GM21447 (cell line): Measurements from ENCODE around the gene GPATCH2L.

Source experiments
- ATAC-seq: cut with Tn5 transposase; IDR thresholded peaks from one replicate; pipeline ENCODE4 v1.9.1; 2021; ENCODE audit not compliant: unreplicated experiment

GPATCH2L gene

GRCh38 chr14:76195003-76195402 lies 43.3 kb downstream of the GPATCH2L start:
- no peak for ATAC-seq

GRCh38 chr14:76196980-76197695 lies 45.4 kb downstream of the GPATCH2L start:
- ATAC-seq: no peak

- no peak for ATAC-seq
Measured at GRCh38 chr14:76201162-76201561, 49.4 kb downstream of the GPATCH2L start.

- ATAC-seq: peak; percentile 55
Measured at GRCh38 chr14:76203086-76204001, 51.6 kb downstream of the GPATCH2L start.

GRCh38 chr14:76204461-76205230 lies 52.9 kb downstream of the GPATCH2L start:
- no peak for ATAC-seq

- no peak for ATAC-seq
Measured at GRCh38 chr14:76205708-76206107, 54.0 kb downstream of the GPATCH2L start.

GRCh38 chr14:76208340-76208739 lies 56.6 kb downstream of the GPATCH2L start:
- ATAC-seq: no peak

GRCh38 chr14:76212242-76212641 lies 60.5 kb downstream of the GPATCH2L start:
- ATAC-seq: no peak

- no peak for ATAC-seq
Measured at GRCh38 chr14:76217179-76217578, 65.5 kb downstream of the GPATCH2L start.

- no peak for ATAC-seq
Measured at GRCh38 chr14:76218662-76219061, 66.9 kb downstream of the GPATCH2L start.

GRCh38 chr14:76219873-76220272 lies 68.2 kb downstream of the GPATCH2L start:
- ATAC-seq: no peak

GRCh38 chr14:76227450-76228050 lies 75.8 kb downstream of the GPATCH2L start:
- ATAC-seq: no peak

- ATAC-seq: no peak
Measured at GRCh38 chr14:76228138-76228537, 76.4 kb downstream of the GPATCH2L start.

GRCh38 chr14:76232800-76233199 lies 81.1 kb downstream of the GPATCH2L start:
- no peak for ATAC-seq

GRCh38 chr14:76235628-76236027 lies 83.9 kb downstream of the GPATCH2L start:
- no peak for ATAC-seq

- peak; percentile 88 for ATAC-seq
Measured at GRCh38 chr14:76236172-76237130, 84.7 kb downstream of the GPATCH2L start.

GRCh38 chr14:76237349-76237990 lies 85.7 kb downstream of the GPATCH2L start:
- ATAC-seq: no peak

GRCh38 chr14:76245097-76245496 lies 93.4 kb downstream of the GPATCH2L start:
- no peak for ATAC-seq

GRCh38 chr14:76250302-76250701 lies 98.6 kb downstream of the GPATCH2L start:
- no peak for ATAC-seq
